ENCODE measurements around the gene TUBGCP6. TPM values are rescaled to one million over a fixed set of nuclear protein-coding genes. Genes with fewer than 3 reads are reported as not detected.
"Not testable (repeated sequence)": the region's sequence is repeated elsewhere in the genome, so short reads cannot be mapped to it uniquely, and the experiment has no call there.

TUBGCP6 gene
- polyA plus RNA-seq, 1 donor: 27.3 TPM

- no peak for DNase-seq (ENCODE audit: low read depth)
Observed at GRCh38 chr22:50169774-50170341, 75.0 kb downstream of the TUBGCP6 start.

- no peak for DNase-seq (ENCODE audit: low read depth)
Observed at GRCh38 chr22:50169181-50169759, 75.6 kb downstream of the TUBGCP6 start.

GRCh38 chr22:50168490-50169180, 76.2 kb downstream of the TUBGCP6 start:
- DNase-seq (ENCODE audit: low read depth): not testable (repeated sequence)

- DNase-seq (ENCODE audit: low read depth): no peak
Observed at GRCh38 chr22:50167689-50168489, 76.9 kb downstream of the TUBGCP6 start.

Other genes starting within 250 kb of the TUBGCP6 start
- not detected for gene IL17REL, start 232.3 kb downstream of the TUBGCP6 start, polyA plus RNA-seq (ENCODE audit: insufficient read length)
- not detected for gene TTLL8, start 186.7 kb downstream of the TUBGCP6 start, polyA plus RNA-seq (ENCODE audit: insufficient read length)
- 1.2 TPM for gene MLC1, start 159.6 kb downstream of the TUBGCP6 start, polyA plus RNA-seq (ENCODE audit: insufficient read length)
- gene MOV10L1, start 155.0 kb downstream of the TUBGCP6 start, polyA plus RNA-seq (ENCODE audit: insufficient read length): 0.82 TPM
- 0.18 TPM for gene PANX2, start 74.3 kb downstream of the TUBGCP6 start, polyA plus RNA-seq (ENCODE audit: insufficient read length)
- 19.5 TPM for gene TRABD, start 59.1 kb downstream of the TUBGCP6 start, polyA plus RNA-seq (ENCODE audit: insufficient read length)
- 15.7 TPM for gene SELENOO, start 44.0 kb downstream of the TUBGCP6 start, polyA plus RNA-seq (ENCODE audit: insufficient read length)
- gene HDAC10, start 6.2 kb upstream of the TUBGCP6 start, polyA plus RNA-seq (ENCODE audit: insufficient read length): 14.5 TPM
- gene MAPK12, start 16.7 kb upstream of the TUBGCP6 start, polyA plus RNA-seq (ENCODE audit: insufficient read length): 33.2 TPM
- 5.6 TPM for gene MAPK11, start 25.4 kb upstream of the TUBGCP6 start, polyA plus RNA-seq (ENCODE audit: insufficient read length)
- 77.0 TPM for gene PLXNB2, start 62.6 kb upstream of the TUBGCP6 start, polyA plus RNA-seq (ENCODE audit: insufficient read length)
- gene DENND6B, start 82.0 kb upstream of the TUBGCP6 start, polyA plus RNA-seq (ENCODE audit: insufficient read length): 5.2 TPM
- 35.5 TPM for gene PPP6R2, start 98.3 kb upstream of the TUBGCP6 start, polyA plus RNA-seq (ENCODE audit: insufficient read length)
- gene SBF1, start 230.0 kb upstream of the TUBGCP6 start, polyA plus RNA-seq (ENCODE audit: insufficient read length): 39.9 TPM
- 0.30 TPM for gene ADM2, start 236.5 kb upstream of the TUBGCP6 start, polyA plus RNA-seq (ENCODE audit: insufficient read length)
- 0.15 TPM for gene MIOX, start 241.8 kb upstream of the TUBGCP6 start, polyA plus RNA-seq (ENCODE audit: insufficient read length)